IPS-18c (cell line): ENCODE results near the gene NCOA1.
"Not testable (repeated sequence)": the region's sequence is repeated elsewhere in the genome, so short reads cannot be mapped to it uniquely, and the experiment has no call there.

Experiments
- H3K4me3 ChIP-seq: 2 replicates; pipeline ENCODE4 v1.7.0; 2013; ENCODE audit warnings: low read depth, mild to moderate bottlenecking, low read length, moderate library complexity; ENCODE audit not compliant: insufficient read depth
- H3K9me3 ChIP-seq: one replicate; pipeline ENCODE4 v1.6.1; 2013; ENCODE audit warnings: mild to moderate bottlenecking, low read length, moderate library complexity; ENCODE audit not compliant: control insufficient read depth, insufficient read depth

The NCOA1 gene

GRCh38 chr2:24490690-24491541 is at the start of gene NCOA1:
TSS of gene NCOA1 (plus strand) at chr2:24491254. CDS start at chr2:24658678, 167,424 bp downstream.
- no peaks in the 10 kb centered on the region for H3K9me3 ChIP-seq

GRCh38 chr2:24448797-24449196 is 42.3 kb upstream of the NCOA1 start:
- peaks cover 2% of the 10 kb centered on the region for H3K9me3 ChIP-seq
- H3K4me3 ChIP-seq: no peak overlapping the region

More at GRCh38 chr2:24490690-24491541, at the start of gene NCOA1:
- peak within 1 kb of the TSS; percentile 71 for H3K4me3 ChIP-seq

- H3K9me3 ChIP-seq: peaks cover 2% of the 10 kb centered on the region
- no peak overlapping the region for H3K4me3 ChIP-seq
Measured at GRCh38 chr2:24449344-24449743, 41.7 kb upstream of the NCOA1 start.

GRCh38 chr2:24451805-24452501 is 39.1 kb upstream of the NCOA1 start:
- H3K4me3 ChIP-seq: no peak overlapping the region

GRCh38 chr2:24452502-24452885 is 38.6 kb upstream of the NCOA1 start:
- Histone ChIP-seq H3K9me3 (peaks cover 5% of the 10 kb centered on the region), H3K4me3 (no peak overlapping the region)

More at GRCh38 chr2:24451805-24452501, 39.1 kb upstream of the NCOA1 start:
- peaks cover 5% of the 10 kb centered on the region for H3K9me3 ChIP-seq

- no peak overlapping the region for H3K4me3 ChIP-seq
- H3K9me3 ChIP-seq: peaks cover 5% of the 10 kb centered on the region
Measured at GRCh38 chr2:24453379-24454073, 37.5 kb upstream of the NCOA1 start.

- Histone ChIP-seq H3K9me3 (peaks cover 3% of the 10 kb centered on the region), H3K4me3 (no peak overlapping the region)
Measured at GRCh38 chr2:24454294-24454693, 36.8 kb upstream of the NCOA1 start.

- peaks cover 3% of the 10 kb centered on the region for H3K9me3 ChIP-seq
- H3K4me3 ChIP-seq: no peak overlapping the region
Measured at GRCh38 chr2:24456599-24457556, 34.2 kb upstream of the NCOA1 start.

GRCh38 chr2:24457696-24458386 is 33.2 kb upstream of the NCOA1 start:
- Histone ChIP-seq H3K9me3 (peaks cover 3% of the 10 kb centered on the region), H3K4me3 (no peak overlapping the region)

GRCh38 chr2:24459224-24460161 is 31.6 kb upstream of the NCOA1 start:
- Histone ChIP-seq H3K4me3 (no peak overlapping the region), H3K9me3 (peaks cover 3% of the 10 kb centered on the region)

GRCh38 chr2:24461685-24462084 is 29.4 kb upstream of the NCOA1 start:
- peaks cover under 1% of the 10 kb centered on the region for H3K9me3 ChIP-seq
- H3K4me3 ChIP-seq: no peak overlapping the region

GRCh38 chr2:24463271-24463670 is 27.8 kb upstream of the NCOA1 start:
- no peaks in the 10 kb centered on the region for H3K9me3 ChIP-seq
- H3K4me3 ChIP-seq: no peak overlapping the region

GRCh38 chr2:24466871-24467870 is 23.9 kb upstream of the NCOA1 start:
- Histone ChIP-seq H3K9me3 (no peaks in the 10 kb centered on the region), H3K4me3 (no peak overlapping the region)

GRCh38 chr2:24468453-24468852 is 22.6 kb upstream of the NCOA1 start:
- H3K9me3 ChIP-seq, H3K4me3 ChIP-seq: not testable (repeated sequence)
